ENCODE results near the gene SMTN.
"Not testable (repeated sequence)": the region's sequence is repeated elsewhere in the genome, so short reads cannot be mapped to it uniquely, and the experiment has no call there.

The SMTN gene

DNA sequence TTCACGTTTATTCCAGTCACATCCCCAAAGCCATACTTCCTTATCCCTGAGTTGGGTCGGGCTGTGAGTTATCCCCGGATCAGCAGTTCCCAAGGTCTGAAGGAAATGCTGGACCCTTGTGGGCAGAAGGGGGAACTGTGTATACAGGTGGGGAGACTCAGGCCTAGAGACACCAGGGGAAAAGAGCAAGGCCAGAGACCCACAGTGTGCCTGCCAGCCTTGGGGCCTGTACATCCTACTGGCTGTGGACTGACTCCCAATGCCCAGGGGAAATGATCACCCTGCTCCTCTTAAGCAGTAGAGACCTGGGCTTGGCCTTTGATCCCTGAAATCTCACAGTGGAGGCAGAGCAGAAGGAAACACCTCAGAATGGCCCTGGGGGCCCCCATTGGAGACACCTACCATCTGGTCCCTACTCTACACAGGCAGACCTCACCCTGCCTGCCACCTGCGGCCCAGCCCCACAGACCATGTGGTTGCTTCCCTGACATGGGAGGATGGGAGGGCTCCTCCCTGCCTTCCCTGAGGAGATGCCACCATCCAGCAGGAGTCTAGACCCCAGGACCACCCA, 25.0 kb downstream of the SMTN start:
- DNase-seq, result no peak

- DNase-seq, result no peak
These were observed 25.6 kb downstream of the SMTN start for GRCh38 chr22:31106731-31107177.

- DNase-seq, result peak; percentile 90
These were observed 26.2 kb downstream of the SMTN start, which contains the start of gene SELENOM for GRCh38 chr22:31107178-31107893. Gene SELENOM, minus strand, starts transcription at chr22:31107568. Its CDS starts 63 bp downstream, at chr22:31107505.

- DNase-seq, result no peak
These were observed 26.7 kb downstream of the SMTN start for GRCh38 chr22:31107894-31108218.

GRCh38 chr22:31112547-31113091, 31.5 kb downstream of the SMTN start:
- not testable (repeated sequence) for DNase-seq

GRCh38 chr22:31118046-31118820, 37.1 kb downstream of the SMTN start:
- no peak for DNase-seq

- DNase-seq, result no peak
These were observed 38.1 kb downstream of the SMTN start for GRCh38 chr22:31119026-31119717.

GRCh38 chr22:31120230-31120629, 39.1 kb downstream of the SMTN start:
- DNase-seq, result no peak

DNA sequence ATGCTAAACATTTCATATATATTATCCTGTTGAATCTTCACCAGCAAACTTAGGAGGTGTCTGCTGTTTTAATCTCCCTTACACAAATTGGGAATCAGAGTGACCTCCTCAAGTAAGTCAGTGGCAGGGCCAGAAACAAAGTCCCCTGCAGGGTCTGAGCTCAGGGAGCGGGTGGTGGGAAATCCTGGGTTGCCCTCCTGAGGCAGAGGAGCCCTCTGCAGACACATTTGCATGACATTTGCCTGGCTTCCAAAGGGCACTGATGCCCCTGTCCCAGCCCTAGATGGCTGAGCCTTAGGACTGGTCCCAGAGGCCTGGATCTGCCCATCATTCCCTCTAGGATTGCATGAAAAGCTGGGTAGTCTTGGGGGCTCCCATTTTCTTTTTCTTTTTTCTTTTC, 39.5 kb downstream of the SMTN start:
- DNase-seq, result no peak

DNA sequence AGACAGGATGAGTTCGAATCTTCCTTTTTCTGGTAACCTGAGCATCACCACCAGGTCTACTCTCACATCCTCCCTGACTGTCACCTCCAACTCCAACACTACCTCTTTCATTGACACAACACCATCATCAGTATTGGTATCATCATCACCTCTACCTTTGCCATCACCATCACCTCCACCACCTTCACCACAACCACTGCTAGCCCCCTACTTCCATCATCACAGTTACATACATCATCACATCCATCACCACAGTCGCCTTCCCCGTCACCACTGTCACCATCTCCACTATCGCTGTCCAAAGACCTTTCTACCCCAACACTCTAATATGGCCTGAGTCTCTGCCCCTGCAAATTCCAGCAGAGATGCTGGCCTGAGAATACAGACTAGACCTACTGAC, 40.3 kb downstream of the SMTN start:
- no peak for DNase-seq

DNA sequence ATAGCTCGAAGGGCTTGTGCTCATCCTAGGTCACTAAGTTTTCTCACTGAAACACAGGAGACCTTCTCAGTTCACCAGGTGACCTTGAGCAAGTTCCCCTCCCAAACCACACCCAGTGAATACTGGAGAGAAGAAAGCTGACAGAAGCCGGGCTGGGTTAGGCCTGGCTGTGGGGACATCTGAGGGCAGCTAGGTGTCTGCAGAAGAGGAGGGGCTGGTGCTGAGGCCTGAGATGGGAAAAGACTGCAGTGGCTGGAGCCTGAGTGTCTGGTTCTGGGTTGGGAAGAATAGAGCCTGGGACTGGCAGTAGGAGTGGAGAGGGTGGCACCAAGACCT, 41.0 kb downstream of the SMTN start:
- DNase-seq, result no peak

GRCh38 chr22:31122532-31123291, 41.6 kb downstream of the SMTN start, which contains the start of gene INPP5J:
Gene INPP5J, plus strand, starts transcription at chr22:31122966. Its CDS starts 49 bp downstream, at chr22:31123015.
- no peak for DNase-seq

DNA sequence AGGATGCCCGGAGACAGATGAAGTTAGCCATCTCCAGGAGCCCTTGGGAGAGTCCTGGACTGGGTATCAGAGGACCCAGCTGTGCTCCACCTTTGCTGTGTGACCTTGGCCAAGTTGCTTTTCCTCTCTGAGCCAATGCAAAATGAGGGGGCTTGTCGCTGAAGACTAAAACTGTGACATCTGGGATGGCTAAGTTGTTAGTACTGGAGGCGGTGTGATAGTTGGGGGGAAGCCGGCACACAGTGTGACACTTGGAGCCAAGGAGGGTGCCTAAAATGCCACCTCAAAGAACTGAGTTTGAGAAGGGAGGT, 42.1 kb downstream of the SMTN start:
- no peak for DNase-seq

DNA sequence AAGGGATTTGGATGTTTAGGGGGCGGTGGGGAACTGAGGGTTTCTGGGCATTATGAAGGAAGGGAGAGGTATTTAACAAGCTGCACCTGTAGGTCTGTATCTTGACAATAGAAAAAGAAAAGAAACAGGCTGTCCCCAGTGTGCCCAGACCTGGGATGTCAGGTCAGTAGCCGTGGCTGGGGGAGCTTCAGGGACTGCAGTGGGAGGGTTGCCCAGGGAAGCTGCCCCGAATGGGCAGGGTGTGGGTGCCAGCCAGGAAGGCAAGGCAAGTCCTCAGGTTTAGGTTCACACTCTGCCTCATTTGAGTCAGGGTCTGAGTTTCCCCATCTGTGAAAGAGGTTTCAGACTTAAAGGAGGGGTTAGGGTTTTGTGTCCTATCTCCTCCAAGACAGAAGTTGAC, 43.2 kb downstream of the SMTN start:
- no peak for DNase-seq

GRCh38 chr22:31124811-31125465, 43.8 kb downstream of the SMTN start:
- no peak for DNase-seq

DNA sequence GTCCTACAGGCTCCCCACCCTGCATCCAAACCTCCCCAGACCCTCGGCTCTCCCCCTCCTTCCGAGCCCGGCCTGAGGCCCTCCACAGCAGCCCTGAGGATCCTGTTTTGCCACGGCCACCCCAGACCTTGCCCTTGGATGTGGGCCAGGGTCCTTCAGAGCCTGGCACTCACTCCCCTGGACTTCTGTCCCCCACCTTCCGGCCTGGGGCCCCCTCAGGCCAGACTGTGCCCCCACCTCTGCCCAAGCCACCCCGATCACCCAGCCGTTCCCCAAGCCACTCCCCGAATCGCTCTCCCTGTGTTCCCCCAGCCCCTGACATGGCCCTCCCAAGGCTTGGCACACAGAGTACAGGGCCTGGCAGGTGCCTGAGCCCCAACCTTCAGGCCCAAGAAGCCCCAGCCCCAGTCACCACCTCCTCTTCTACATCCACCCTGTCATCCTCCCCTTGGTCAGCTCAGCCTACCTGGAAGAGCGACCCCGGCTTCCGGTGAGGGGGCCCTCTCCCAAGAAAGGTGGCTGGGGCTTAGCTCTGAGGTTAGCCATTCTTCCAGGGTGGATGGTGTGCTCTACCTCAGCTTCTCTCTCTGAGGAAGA, 44.5 kb downstream of the SMTN start:
- DNase-seq, result no peak

DNA sequence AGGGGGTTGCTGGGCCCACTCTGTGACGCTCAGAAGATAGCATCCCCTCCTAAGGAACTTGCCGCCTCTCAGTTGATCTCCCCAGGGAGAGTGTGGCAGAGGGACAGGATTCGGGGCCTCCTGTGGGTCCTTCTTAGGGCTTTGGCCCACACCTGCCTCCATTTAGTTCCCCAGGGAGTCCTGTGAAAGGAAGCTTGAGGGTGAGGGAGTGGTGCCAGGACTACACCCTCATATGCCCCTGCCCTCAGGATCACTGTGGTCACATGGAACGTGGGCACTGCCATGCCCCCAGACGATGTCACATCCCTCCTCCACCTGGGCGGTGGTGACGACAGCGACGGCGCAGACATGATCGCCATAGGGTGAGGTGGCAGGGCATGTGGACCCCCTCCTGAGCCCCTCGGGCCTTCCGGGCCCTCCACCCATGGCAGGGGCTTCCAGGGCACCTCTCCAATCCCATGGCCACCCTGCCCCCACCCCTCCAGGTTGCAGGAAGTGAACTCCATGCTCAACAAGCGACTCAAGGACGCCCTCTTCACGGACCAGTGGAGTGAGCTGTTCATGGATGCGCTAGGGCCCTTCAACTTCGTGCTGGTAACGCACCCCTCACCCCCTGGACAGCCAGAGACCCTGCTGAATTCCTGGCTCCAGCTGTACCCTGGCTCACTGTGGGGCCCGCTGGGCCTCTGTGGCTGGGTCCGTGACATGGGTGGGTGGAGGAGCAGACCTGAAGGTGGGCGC, 45.2 kb downstream of the SMTN start:
- DNase-seq, result no peak

GRCh38 chr22:31126869-31127175, 45.7 kb downstream of the SMTN start:
- DNase-seq, result no peak

GRCh38 chr22:31127181-31127772, 46.2 kb downstream of the SMTN start:
- no peak for DNase-seq

DNA sequence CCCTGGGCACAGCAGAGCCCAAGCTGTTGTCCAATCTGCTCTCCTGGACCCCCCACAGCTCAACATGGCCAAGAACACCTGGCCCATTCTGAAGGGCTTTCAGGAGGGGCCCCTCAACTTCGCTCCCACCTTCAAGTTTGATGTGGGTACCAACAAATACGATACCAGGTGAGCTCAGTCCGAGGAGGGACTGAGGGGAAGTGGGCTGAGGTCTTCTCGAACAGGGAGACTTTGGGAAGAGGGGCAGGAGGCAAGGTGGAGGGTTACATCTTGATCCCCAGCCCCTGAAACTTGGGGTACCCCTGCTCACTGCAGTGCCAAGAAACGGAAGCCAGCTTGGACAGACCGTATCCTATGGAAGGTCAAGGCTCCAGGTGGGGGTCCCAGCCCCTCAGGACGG, 47.0 kb downstream of the SMTN start:
- DNase-seq, result no peak

DNA sequence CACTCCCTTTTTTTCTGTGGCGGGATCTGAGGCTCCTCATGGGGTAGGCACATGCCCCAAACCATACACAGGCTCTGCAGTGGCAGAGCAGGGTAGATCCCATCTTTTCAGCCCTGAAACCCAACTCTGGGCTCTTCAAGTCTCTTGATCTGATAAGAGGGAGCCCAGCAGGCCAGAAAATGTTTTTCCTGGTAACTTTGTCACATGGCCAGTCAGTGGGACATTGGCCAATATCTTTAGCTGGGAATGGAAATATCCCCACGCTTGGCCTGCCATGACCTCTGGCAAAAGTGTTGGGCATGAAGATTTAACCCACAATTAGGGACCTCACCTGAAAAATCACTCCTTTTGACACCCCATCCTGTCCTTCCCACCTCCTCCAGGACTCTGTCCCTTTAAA, 49.8 kb downstream of the SMTN start:
- DNase-seq, result no peak
